GM18909 (cell line): Measurements from ENCODE around the gene PCDHA5.
"Not testable (repeated sequence)": the region's sequence is repeated elsewhere in the genome, so short reads cannot be mapped to it uniquely, and the experiment has no call there.

Experiments used
- ATAC-seq: cut with Tn5 transposase; IDR thresholded peaks from one replicate; pipeline ENCODE4 v1.9.1; 2021; ENCODE audit warnings: mild to moderate bottlenecking; ENCODE audit not compliant: unreplicated experiment, poor library complexity

Gene PCDHA5

DNA sequence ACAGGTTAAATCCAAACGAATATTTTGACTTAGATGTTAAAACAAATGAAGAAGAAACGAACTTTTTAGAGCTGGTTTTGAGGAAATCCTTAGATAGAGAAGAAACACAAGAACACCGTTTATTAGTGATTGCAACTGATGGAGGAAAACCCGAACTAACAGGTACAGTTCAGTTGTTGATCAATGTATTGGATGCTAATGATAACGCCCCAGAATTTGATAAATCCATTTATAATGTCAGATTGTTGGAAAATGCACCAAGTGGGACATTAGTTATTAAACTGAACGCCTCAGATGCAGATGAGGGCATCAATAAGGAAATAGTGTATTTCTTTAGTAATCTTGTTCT is 842 bp downstream of the PCDHA5 start:
- no peak for ATAC-seq

DNA sequence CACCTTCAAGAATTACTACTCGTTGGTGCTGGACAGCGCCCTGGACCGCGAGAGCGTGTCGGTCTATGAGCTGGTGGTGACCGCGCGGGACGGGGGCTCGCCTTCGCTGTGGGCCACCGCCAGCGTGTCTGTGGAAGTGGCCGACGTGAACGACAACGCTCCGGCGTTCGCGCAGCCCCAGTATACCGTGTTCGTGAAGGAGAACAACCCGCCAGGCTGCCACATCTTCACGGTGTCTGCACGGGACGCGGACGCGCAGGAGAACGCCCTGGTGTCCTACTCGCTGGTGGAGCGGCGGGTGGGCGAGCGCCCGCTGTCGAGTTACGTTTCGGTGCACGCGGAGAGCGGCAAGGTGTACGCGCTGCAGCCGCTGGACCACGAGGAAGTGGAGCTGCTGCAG is 1.6 kb downstream of the PCDHA5 start:
- not testable (repeated sequence) for ATAC-seq

DNA sequence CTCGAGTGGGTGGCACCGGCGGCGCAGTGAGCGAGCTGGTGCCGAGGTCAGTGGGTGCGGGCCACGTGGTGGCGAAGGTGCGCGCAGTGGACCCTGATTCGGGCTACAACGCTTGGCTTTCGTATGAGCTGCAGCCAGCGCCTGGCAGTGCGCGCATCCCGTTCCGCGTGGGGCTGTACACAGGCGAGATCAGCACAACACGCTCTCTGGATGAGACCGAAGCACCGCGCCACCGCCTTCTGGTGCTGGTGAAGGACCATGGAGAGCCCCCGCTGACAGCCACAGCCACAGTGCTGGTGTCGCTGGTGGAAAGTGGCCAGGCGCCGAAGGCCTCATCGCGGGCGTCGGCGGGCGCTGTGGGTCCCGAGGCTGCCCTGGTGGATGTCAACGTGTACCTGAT is 2.1 kb downstream of the PCDHA5 start:
- no peak for ATAC-seq

GRCh38 chr5:140827704-140828361 is 6.4 kb downstream of the PCDHA5 start, which contains the start of gene PCDHA6:
PCDHA6 (plus strand) TSS chr5:140827960; CDS start chr5:140828092, 132 bp downstream.
- ATAC-seq, result no peak

- no peak for ATAC-seq
Measured at GRCh38 chr5:140828362-140828737, 6.9 kb downstream of the PCDHA5 start.

- ATAC-seq, result not testable (repeated sequence)
Measured at GRCh38 chr5:140829511-140830501, 8.4 kb downstream of the PCDHA5 start.

DNA sequence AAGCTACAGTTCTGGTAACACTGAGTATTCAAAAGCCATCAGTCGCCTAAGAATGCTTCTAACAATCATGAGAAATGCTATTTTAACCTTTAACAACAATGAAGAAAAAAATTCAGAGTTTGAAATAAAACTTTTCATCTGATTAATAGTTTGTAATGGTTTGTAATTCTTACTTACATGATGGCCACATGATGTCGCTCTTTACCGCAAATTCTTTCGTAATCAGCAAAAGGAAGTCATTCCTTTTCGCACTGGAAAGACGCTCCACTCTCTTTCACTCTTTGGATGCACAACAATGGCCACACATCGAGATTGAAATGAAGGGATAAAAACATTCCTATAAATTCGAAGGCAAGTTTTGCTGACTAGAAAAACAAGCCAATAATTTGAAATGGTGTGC is 12.6 kb downstream of the PCDHA5 start, which contains the start of gene PCDHA7:
PCDHA7 (plus strand) TSS at position 277 of the 400 bp plus-strand sequence; CDS start at position 392, 115 bp downstream.
- no peak for ATAC-seq

- ATAC-seq, result not testable (repeated sequence)
Measured at GRCh38 chr5:140834439-140835008, 13.1 kb downstream of the PCDHA5 start.

DNA sequence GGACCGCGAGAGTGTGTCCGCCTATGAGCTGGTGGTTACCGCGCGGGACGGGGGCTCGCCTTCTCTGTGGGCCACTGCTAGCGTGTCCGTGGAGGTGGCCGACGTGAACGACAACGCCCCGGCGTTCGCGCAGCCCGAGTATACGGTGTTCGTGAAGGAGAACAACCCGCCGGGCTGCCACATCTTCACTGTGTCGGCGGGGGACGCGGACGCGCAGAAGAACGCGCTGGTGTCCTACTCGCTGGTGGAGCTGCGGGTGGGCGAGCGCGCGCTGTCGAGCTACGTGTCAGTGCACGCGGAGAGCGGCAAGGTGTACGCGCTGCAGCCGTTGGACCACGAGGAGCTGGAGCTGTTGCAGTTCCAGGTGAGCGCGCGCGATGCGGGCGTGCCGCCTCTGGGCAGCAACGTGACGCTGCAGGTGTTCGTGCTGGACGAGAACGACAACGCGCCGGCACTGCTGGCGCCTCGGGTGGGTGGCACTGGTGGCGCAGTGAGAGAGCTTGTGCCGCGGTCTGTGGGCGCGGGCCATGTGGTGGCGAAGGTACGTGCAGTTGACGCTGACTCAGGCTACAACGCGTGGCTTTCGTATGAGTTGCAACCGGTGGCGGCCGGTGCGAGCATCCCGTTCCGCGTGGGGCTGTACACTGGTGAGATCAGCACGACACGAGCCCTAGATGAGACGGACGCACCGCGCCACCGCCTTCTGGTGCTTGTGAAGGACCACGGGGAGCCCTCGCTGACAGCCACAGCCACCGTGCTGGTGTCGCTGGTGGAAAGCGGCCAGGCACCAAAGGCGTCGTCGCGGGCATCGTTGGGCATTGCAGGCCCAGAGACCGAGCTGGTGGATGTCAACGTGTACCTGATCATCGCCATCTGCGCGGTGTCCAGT is 14.5 kb downstream of the PCDHA5 start:
- ATAC-seq, result no peak

- no peak for ATAC-seq
Measured at GRCh38 chr5:140840978-140841962, 19.9 kb downstream of the PCDHA5 start, which contains the start of gene PCDHA8. PCDHA8 (plus strand) TSS chr5:140841187; CDS start chr5:140841322, 135 bp downstream.

DNA sequence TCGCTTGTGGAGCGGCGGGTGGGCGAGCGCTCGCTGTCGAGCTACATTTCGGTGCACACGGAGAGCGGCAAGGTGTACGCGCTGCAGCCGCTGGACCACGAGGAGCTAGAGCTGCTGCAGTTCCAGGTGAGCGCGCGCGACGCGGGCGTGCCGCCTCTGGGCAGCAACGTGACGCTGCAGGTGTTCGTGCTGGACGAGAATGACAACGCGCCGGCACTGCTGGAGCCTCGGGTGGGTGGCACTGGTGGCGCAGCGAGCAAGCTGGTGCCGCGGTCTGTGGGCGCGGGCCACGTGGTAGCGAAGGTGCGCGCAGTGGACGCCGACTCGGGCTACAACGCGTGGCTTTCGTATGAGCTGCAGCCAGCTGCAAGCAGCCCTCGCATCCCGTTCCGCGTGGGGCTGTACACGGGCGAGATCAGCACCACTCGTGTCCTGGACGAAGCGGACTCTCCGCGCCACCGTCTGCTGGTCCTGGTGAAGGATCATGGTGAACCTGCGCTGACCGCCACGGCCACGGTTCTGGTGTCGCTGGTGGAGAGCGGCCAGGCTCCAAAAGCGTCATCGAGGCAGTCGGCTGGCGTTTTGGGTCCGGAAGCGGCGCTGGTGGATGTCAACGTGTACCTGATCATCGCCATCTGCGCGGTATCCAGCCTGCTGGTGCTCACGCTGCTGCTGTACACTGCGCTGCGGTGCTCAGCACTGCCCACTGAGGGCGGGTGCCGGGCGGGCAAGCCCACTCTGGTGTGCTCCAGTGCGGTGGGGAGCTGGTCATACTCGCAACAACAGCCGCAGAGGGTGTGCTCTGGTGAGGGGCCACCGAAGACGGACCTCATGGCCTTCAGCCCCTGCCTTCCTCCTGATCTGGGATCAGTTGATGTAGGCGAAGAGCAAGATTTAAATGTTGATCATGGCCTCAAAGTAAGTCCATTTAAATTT is 21.7 kb downstream of the PCDHA5 start:
- ATAC-seq, result no peak

DNA sequence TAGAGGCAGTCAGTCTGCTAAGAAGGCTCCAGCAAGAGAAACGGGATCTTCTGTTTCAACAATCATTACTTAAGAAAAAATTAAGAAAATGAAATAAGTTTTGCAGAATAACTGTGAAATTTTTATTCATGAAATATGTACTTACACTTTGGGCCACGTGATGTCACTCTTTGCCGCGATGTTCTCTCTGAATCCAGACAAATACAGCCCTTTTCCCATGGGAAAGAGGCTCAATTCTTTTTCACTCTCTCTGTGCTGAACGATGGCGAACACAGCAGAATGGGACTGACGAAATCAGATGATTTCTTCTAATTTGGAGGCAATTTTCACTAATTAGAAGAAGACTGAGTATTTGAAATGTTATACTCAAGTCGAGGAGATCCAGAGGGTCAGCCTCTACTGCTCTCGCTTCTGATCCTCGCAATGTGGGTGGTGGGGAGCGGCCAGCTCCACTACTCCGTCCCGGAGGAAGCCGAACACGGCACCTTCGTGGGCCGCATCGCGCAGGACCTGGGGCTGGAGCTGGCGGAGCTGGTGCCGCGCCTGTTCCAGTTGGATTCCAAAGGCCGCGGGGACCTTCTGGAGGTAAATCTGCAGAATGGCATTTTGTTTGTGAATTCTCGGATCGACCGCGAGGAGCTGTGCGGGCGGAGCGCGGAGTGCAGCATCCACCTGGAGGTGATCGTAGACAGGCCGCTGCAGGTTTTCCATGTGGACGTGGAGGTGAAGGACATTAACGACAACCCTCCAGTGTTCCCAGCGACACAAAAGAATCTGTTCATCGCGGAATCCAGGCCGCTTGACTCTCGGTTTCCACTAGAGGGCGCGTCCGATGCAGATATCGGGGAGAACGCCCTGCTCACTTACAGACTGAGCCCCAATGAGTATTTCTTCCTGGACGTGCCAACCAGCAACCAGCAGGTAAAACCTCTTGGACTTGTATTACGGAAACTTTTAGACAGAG is 27.0 kb downstream of the PCDHA5 start, which contains the start of gene PCDHA9:
PCDHA9 (plus strand) TSS at position 244 of the 964 bp plus-strand sequence; CDS start at position 358, 114 bp downstream.
- not testable (repeated sequence) for ATAC-seq

GRCh38 chr5:140849831-140850634 is 28.6 kb downstream of the PCDHA5 start:
- not testable (repeated sequence) for ATAC-seq

DNA sequence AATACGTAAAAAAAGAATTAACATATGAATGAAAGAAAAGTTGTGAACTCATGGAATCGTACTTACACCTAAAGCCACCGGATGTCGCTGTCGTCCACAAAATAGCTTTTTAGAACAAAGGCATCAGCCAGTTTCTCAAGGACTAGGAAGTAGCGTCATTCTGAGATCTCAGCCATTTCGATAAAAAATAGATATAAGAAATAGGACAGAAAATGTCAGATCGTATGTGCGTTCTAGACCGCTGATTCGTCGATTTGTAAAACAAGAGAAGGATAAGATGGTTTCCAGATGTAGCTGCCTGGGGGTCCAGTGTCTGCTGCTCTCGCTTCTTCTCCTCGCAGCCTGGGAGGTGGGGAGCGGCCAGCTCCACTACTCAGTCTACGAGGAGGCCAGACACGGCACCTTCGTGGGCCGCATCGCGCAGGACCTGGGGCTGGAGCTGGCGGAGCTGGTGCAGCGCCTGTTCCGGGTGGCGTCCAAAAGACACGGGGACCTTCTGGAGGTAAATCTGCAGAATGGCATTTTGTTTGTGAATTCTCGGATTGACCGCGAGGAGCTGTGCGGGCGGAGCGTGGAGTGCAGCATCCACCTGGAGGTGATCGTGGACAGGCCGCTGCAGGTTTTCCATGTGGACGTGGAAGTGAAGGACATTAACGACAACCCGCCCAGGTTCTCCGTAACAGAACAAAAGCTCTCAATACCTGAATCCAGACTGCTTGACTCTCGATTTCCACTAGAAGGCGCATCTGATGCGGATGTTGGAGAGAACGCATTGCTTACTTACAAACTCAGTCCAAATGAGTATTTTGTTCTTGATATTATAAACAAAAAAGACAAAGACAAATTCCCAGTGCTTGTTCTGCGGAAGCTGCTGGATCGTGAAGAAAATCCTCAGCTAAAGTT is 34.6 kb downstream of the PCDHA5 start, which contains the start of gene PCDHA10:
PCDHA10 (plus strand) TSS at position 126 of the 903 bp plus-strand sequence; CDS start at position 278, 152 bp downstream.
- no peak for ATAC-seq
